Naive thymus-derived CD4-positive, alpha-beta T cell (primary cell): ENCODE data around the gene TRIM25. TPM values are rescaled to one million over a fixed set of nuclear protein-coding genes. Genes with fewer than 3 reads are reported as not detected.

Experiments
- ATAC-seq: fragments of 150-1000 bp; cut with Tn5 transposase; 2 replicates; pipeline ENCODE4 v1.10.0; 2021; ENCODE audit warnings: mild to moderate bottlenecking, moderate library complexity
- CTCF ChIA-PET: fragments of 350-600 bp; sonication (Branson Sonifier 250); formaldehyde crosslinking; loops from one replicate; lab custom pipeline; 2021; ENCODE audit warnings: antibody characterized with exemption; lab: Charles Lee
- POLR2A ChIA-PET: fragments of 350-600 bp; sonication (Branson Sonifier 250); formaldehyde crosslinking; loops from one replicate; lab custom pipeline; 2021; ENCODE audit warnings: antibody characterized with exemption, inconsistent platforms; lab: Charles Lee
- DNase-seq, 9 donors: peaks; one replicate each; pipeline versions ENCODE4 v3.0.0 to v3.0.0-alpha.2; 2020 to 2022; ENCODE audit warnings: mixed read lengths in 1 of 9
- H3K27ac ChIP-seq: one replicate; pipeline ENCODE4 v1.7.0; 2013; ENCODE audit warnings: mild to moderate bottlenecking, low read depth, low read length, moderate library complexity
- H3K27me3 ChIP-seq, 2 donors: one replicate each; pipeline ENCODE4 v1.7.0; 2013; ENCODE audit warnings: low read length in 2 of 2, mild to moderate bottlenecking in 2 of 2, moderate library complexity in 2 of 2; ENCODE audit not compliant: control insufficient read depth in 2 of 2, insufficient read depth in 2 of 2
- H3K36me3 ChIP-seq, 3 experiments: 1 replicate in 2 of 3; 2 replicates in 1 of 3; pipeline ENCODE4 v1.7.0; 2013; ENCODE audit warnings: low read length in 3 of 3, mild to moderate bottlenecking in 3 of 3, moderate library complexity in 1 of 3; ENCODE audit not compliant: insufficient read depth in 3 of 3, control insufficient read depth in 2 of 3
- H3K4me1 ChIP-seq, 2 donors: one replicate each; pipeline ENCODE4 v1.7.0; 2013; ENCODE audit warnings: low read length in 2 of 2, mild to moderate bottlenecking in 2 of 2, moderate library complexity in 1 of 2; ENCODE audit not compliant: control insufficient read depth in 2 of 2, insufficient read depth in 2 of 2
- H3K4me3 ChIP-seq: 2 replicates; pipeline ENCODE4 v1.7.0; 2013; ENCODE audit warnings: mild to moderate bottlenecking, low read length
- H3K9me3 ChIP-seq, 3 experiments: 1 replicate in 2 of 3; 2 replicates in 1 of 3; pipeline ENCODE4 v1.7.0; 2013; ENCODE audit warnings: low read length in 3 of 3; ENCODE audit not compliant: control insufficient read depth in 2 of 3
- H3K27ac Mint-ChIP-seq, 9 donors: one replicate each; pipeline ENCODE4 v1.8.0; 2020 to 2022; ENCODE audit warnings: mixed read lengths in 9 of 9, mild to moderate bottlenecking in 8 of 9, moderate library complexity in 5 of 9, inconsistent platforms in 2 of 9
- H3K27me3 Mint-ChIP-seq, 5 donors: one replicate each; pipeline ENCODE4 v1.8.0; 2021 to 2022; ENCODE audit warnings: mixed read lengths in 5 of 5, mild to moderate bottlenecking in 1 of 5
- H3K36me3 Mint-ChIP-seq, 5 donors: one replicate each; pipeline ENCODE4 v1.8.0; 2020 to 2022; ENCODE audit warnings: mixed read lengths in 5 of 5, mild to moderate bottlenecking in 3 of 5, inconsistent platforms in 1 of 5
- H3K4me1 Mint-ChIP-seq, 7 donors: one replicate each; pipeline ENCODE4 v1.8.0; 2020 to 2022; ENCODE audit warnings: mixed read lengths in 7 of 7, mild to moderate bottlenecking in 3 of 7, inconsistent platforms in 1 of 7
- H3K4me3 Mint-ChIP-seq, 10 donors: one replicate each; pipeline ENCODE4 v1.8.0; 2020 to 2022; ENCODE audit warnings: mild to moderate bottlenecking in 10 of 10, mixed read lengths in 10 of 10, moderate library complexity in 6 of 10, inconsistent platforms in 2 of 10
- H3K9me3 Mint-ChIP-seq, 11 donors: one replicate each; pipeline ENCODE4 v1.8.0; 2020 to 2022; ENCODE audit warnings: mixed read lengths in 11 of 11, mild to moderate bottlenecking in 4 of 11, inconsistent platforms in 1 of 11, moderate library complexity in 1 of 11
- intact Hi-C, 2 donors: fragments of 100-400 bp; cut with micrococcal nuclease; formaldehyde crosslinking; loops; one replicate each; pipeline ENCODE4 v1.15.1; 2023
- polyA plus RNA-seq, 2 donors: library from polyadenylated mRNA; unstranded; fragments of 300-500 nt; fragmentation: Illumina TruSeq; gene quantifications; one replicate each; pipeline ENCODE4 v1.2.3, GENCODE V29; 2021
- total RNA-seq, 6 experiments: library from RNA in 5 of 6; stranded (reverse) in 5 of 6; gene quantifications; 1 replicate in 5 of 6; 2 replicates in 1 of 6; pipeline ENCODE4 v1.2.3 and lab custom pipeline; 2021 to 2026

The TRIM25 gene
- total and polyA plus RNA-seq, 7 experiments from 2014 or later, result 4.8 to 133 (median 58.9) TPM

GRCh38 chr17:56868716-56869115, 45.1 kb downstream of the TRIM25 start:
- CTCF ChIA-PET, result no interaction called here

DNA sequence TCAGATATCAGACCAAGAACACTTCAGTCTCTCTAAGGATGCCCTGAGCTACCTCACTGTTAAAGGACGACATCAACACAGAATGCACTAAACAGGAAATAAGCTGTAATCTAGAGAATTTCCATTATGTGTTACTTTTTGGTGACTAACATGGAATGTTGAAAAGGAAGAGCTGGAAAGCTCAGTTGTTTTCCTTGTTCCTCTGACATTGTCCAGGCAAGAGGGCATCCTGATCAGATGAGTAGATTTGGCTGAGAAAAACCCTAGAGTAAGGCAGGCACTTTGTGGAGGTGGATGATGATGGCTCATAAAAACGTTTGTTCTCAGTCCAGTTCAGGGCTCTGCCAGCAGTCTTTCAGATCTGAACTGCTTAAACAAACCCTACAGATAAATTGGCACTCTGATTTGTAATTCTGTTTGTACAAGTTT, 45.9 kb downstream of the TRIM25 start:
- no peak for ATAC-seq
- H3K9me3 Mint-ChIP-seq, result peaks cover 0 to 3% (median 0%) of the 10 kb centered on the region in 11 donors
- Histone ChIP-seq H3K4me3 (no peak overlapping the region), H3K4me1 (no peaks in the 10 kb centered on the region), H3K36me3 (peaks cover 0 to 8% (median 4%) of the 10 kb centered on the region in 3 experiments), H3K27me3 (no peaks in the 10 kb centered on the region), H3K9me3 (no peaks in the 10 kb centered on the region), H3K27ac (no peak overlapping the region)
- intact Hi-C loops, result loop anchor here in 1 of 2 donors (5.0 kb wide), 1 partner anchor 36 kb away; the partner anchor contains the start of genes C17orf67 and DGKE
- no peak overlapping the region for H3K4me3 Mint-ChIP-seq
- H3K27me3 Mint-ChIP-seq, result no peaks in the 10 kb centered on the region
- H3K27ac Mint-ChIP-seq, result peak overlapping the region in 2 of 9 donors; percentile 20 to 71
- ChIA-PET POLR2A (no interaction called here), CTCF (interaction anchor here (1.7 kb wide), 1 partner anchor 48 kb away, joined by 6 read pairs; no protein-coding TSS in a partner anchor)
- DNase-seq, result no peak
- H3K4me1 Mint-ChIP-seq, result peaks cover 0 to 6% (median 0%) of the 10 kb centered on the region in 7 donors
- H3K36me3 Mint-ChIP-seq, result peaks cover 0 to 7% (median 0%) of the 10 kb centered on the region in 5 donors

More at GRCh38 chr17:56868716-56869115, 45.1 kb downstream of the TRIM25 start:
- Histone ChIP-seq H3K27me3 (no peaks in the 10 kb centered on the region), H3K36me3 (peaks cover 0 to 7% (median 0%) of the 10 kb centered on the region in 3 experiments), H3K9me3 (no peaks in the 10 kb centered on the region), H3K4me3 (no peak overlapping the region), H3K27ac (no peak overlapping the region), H3K4me1 (no peaks in the 10 kb centered on the region)
- peaks cover 0 to 3% (median 0%) of the 10 kb centered on the region in 11 donors for H3K9me3 Mint-ChIP-seq
- H3K27me3 Mint-ChIP-seq, result peaks cover 0 to 5% (median under 1%) of the 10 kb centered on the region in 5 donors
- H3K27ac Mint-ChIP-seq, result no peak overlapping the region
- POLR2A ChIA-PET, result no interaction called here
- DNase-seq, result no peak
- H3K4me1 Mint-ChIP-seq, result peaks cover 0 to 6% (median 0%) of the 10 kb centered on the region in 7 donors
- H3K36me3 Mint-ChIP-seq, result peaks cover 0 to 6% (median 0%) of the 10 kb centered on the region in 5 donors
- no peak for ATAC-seq
- no peak overlapping the region for H3K4me3 Mint-ChIP-seq
- intact Hi-C loops, result loop anchor here in 1 of 2 donors (5.0 kb wide), 1 partner anchor 36 kb away; the partner anchor contains the start of genes C17orf67 and DGKE

DNA sequence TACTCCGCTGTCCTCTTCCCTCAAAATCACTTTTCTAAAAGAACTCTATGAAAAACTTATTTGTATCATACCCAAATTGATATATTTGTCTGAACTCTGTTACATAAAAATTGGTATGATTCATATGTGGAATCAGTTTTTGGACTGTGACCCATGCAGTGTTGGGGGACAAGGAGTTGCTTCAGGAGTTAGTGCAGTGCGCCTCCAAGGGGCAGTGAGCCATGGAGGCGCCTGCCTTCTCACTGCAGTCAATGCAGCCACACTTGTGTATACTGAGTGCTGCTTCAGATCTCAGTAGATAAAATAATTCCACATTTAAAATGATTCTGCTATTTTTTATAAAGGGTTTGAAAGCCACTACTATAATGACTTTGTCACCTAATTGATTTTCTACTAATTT, 47.4 kb downstream of the TRIM25 start:
- H3K27ac ChIP-seq, result no peak overlapping the region
- POLR2A ChIA-PET, result interaction anchor here (0.7 kb wide), 2 partner anchors 25 to 44 kb away, joined by 3 read pairs; no protein-coding TSS in a partner anchor
- peaks cover 0 to 3% (median 0%) of the 10 kb centered on the region in 11 donors for H3K9me3 Mint-ChIP-seq
- DNase-seq, result peak in 1 of 9 donors; percentile 6
- H3K4me1 ChIP-seq, result no peaks in the 10 kb centered on the region
- peaks cover 0 to 13% (median 6%) of the 10 kb centered on the region in 5 donors for H3K36me3 Mint-ChIP-seq
- CTCF ChIA-PET, result no interaction called here
- intact Hi-C loops, result loop anchor here (1.0 to 5.0 kb wide), 2 partner anchors 34 to 47 kb away; partner anchors contain the start of genes C17orf67 (in 1 of the 2) and DGKE (in 1 of the 2)
- H3K4me3 Mint-ChIP-seq, result no peak overlapping the region
- no peak for ATAC-seq
- H3K4me3 ChIP-seq, result no peak overlapping the region
- peaks cover 0 to 6% (median 0%) of the 10 kb centered on the region in 7 donors for H3K4me1 Mint-ChIP-seq
- no peaks in the 10 kb centered on the region for H3K27me3 Mint-ChIP-seq
- no peaks in the 10 kb centered on the region for H3K9me3 ChIP-seq
- H3K36me3 ChIP-seq, result peaks cover 0 to 23% (median 5%) of the 10 kb centered on the region in 3 experiments
- no peaks in the 10 kb centered on the region for H3K27me3 ChIP-seq
- H3K27ac Mint-ChIP-seq, result peak overlapping the region in 1 of 9 donors; percentile 57

GRCh38 chr17:56866076-56866475, 47.8 kb downstream of the TRIM25 start:
- intact Hi-C loops, result loop anchor here (1.0 to 5.0 kb wide), 2 partner anchors 34 to 47 kb away; partner anchors contain the start of genes C17orf67 (in 1 of the 2) and DGKE (in 1 of the 2)
- no peaks in the 10 kb centered on the region for H3K9me3 ChIP-seq
- H3K9me3 Mint-ChIP-seq, result peaks cover 0 to 3% (median 0%) of the 10 kb centered on the region in 11 donors
- H3K4me3 ChIP-seq, result no peak overlapping the region
- H3K27ac Mint-ChIP-seq, result peak overlapping the region in 1 of 9 donors; percentile 57
- ChIA-PET CTCF (interaction anchor here (1.0 kb wide), 1 partner anchor 46 kb away, joined by 3 read pairs; no protein-coding TSS in a partner anchor), POLR2A (interaction anchor here (0.7 kb wide), 1 partner anchor 43 kb away, joined by 3 read pairs; no protein-coding TSS in a partner anchor)
- no peak overlapping the region for H3K27ac ChIP-seq
- H3K4me1 Mint-ChIP-seq, result peaks cover 0 to 6% (median 0%) of the 10 kb centered on the region in 7 donors
- H3K27me3 ChIP-seq, result no peaks in the 10 kb centered on the region
- no peaks in the 10 kb centered on the region for H3K27me3 Mint-ChIP-seq
- H3K4me1 ChIP-seq, result no peaks in the 10 kb centered on the region
- DNase-seq, result no peak
- H3K36me3 ChIP-seq, result peaks cover 0 to 27% (median 5%) of the 10 kb centered on the region in 3 experiments
- H3K36me3 Mint-ChIP-seq, result peaks cover 4 to 13% (median 10%) of the 10 kb centered on the region in 5 donors
- ATAC-seq, result no peak
- H3K4me3 Mint-ChIP-seq, result no peak overlapping the region

DNA sequence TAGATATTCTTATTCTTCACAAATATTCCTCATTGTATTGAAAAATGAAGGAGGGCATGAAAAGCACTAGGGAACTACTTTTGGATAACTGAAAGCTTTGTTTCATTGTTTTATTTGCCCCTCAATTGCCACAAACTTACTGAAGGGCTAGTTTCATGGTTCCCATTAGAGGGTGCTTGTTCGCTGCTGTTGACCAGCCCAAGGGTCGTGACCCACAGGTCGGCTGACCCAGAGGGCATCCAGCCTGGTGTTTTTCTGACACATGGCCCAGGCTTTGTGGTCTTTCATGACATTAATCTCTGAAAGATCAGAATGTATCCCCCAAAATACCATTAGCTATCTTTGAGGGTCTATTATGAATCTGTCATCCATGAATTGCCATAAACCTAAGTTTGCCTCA, 49.9 kb downstream of the TRIM25 start:
- H3K4me3 ChIP-seq, result no peak overlapping the region
- H3K36me3 Mint-ChIP-seq, result peaks cover 10 to 22% (median 12%) of the 10 kb centered on the region in 5 donors
- H3K27me3 ChIP-seq, result no peaks in the 10 kb centered on the region
- intact Hi-C loops, result no loop called here
- DNase-seq, result no peak
- H3K27me3 Mint-ChIP-seq, result no peaks in the 10 kb centered on the region
- peak overlapping the region in 2 of 9 donors; percentile 9 to 15 for H3K27ac Mint-ChIP-seq
- no peaks in the 10 kb centered on the region for H3K4me1 ChIP-seq
- H3K4me1 Mint-ChIP-seq, result no peaks in the 10 kb centered on the region
- ATAC-seq, result no peak
- ChIA-PET CTCF (interaction anchor here (1.7 kb wide), 1 partner anchor 44 kb away, joined by 7 read pairs; no protein-coding TSS in a partner anchor), POLR2A (no interaction called here)
- no peak overlapping the region for H3K4me3 Mint-ChIP-seq
- no peaks in the 10 kb centered on the region for H3K9me3 Mint-ChIP-seq
- H3K36me3 ChIP-seq, result peaks cover 0 to 36% (median 5%) of the 10 kb centered on the region in 3 experiments
- no peaks in the 10 kb centered on the region for H3K9me3 ChIP-seq
- no peak overlapping the region for H3K27ac ChIP-seq

GRCh38 chr17:56861899-56862298, 52.0 kb downstream of the TRIM25 start:
- intact Hi-C loops, result no loop called here
- Histone ChIP-seq H3K9me3 (no peaks in the 10 kb centered on the region), H3K27me3 (no peaks in the 10 kb centered on the region), H3K4me1 (no peaks in the 10 kb centered on the region), H3K4me3 (no peak overlapping the region), H3K36me3 (peaks cover 3 to 36% (median 5%) of the 10 kb centered on the region in 3 experiments), H3K27ac (no peak overlapping the region)
- ChIA-PET CTCF (no interaction called here), POLR2A (interaction anchor here (0.5 kb wide), 1 partner anchor 9 kb away, joined by 3 read pairs; no protein-coding TSS in a partner anchor)
- peaks cover 10 to 34% (median 18%) of the 10 kb centered on the region in 5 donors for H3K36me3 Mint-ChIP-seq
- no peak for ATAC-seq
- no peak overlapping the region for H3K4me3 Mint-ChIP-seq
- DNase-seq, result no peak
- H3K27ac Mint-ChIP-seq, result peak overlapping the region in 1 of 9 donors; percentile 6
- H3K4me1 Mint-ChIP-seq, result no peaks in the 10 kb centered on the region
- no peaks in the 10 kb centered on the region for H3K27me3 Mint-ChIP-seq
- H3K9me3 Mint-ChIP-seq, result no peaks in the 10 kb centered on the region
